HFFc6 (cell line): ENCODE data around the gene TNKS1BP1. TPM values are rescaled to one million over a fixed set of nuclear protein-coding genes. Genes with fewer than 3 reads are reported as not detected.

ENCODE experiments used
- DNase-seq: peaks from one replicate; pipeline ENCODE4 v3.0.0-alpha.2; 2018
- H3K27ac Mint-ChIP-seq: 2 replicates; pipeline ENCODE4 v1.8.0; 2020; ENCODE audit warnings: mild to moderate bottlenecking, mixed read lengths
- H3K27me3 Mint-ChIP-seq: 2 replicates; pipeline ENCODE4 v1.8.0; 2021; ENCODE audit warnings: mild to moderate bottlenecking, moderate library complexity, mixed read lengths; ENCODE audit not compliant: insufficient read depth
- H3K36me3 Mint-ChIP-seq: 2 replicates; pipeline ENCODE4 v1.8.0; 2021; ENCODE audit warnings: low read depth, mixed read lengths
- H3K4me1 Mint-ChIP-seq: 2 replicates; pipeline ENCODE4 v1.8.0; 2020; ENCODE audit warnings: low read depth, mixed read lengths
- H3K4me3 Mint-ChIP-seq: 2 replicates; pipeline ENCODE4 v1.8.0; 2020; ENCODE audit warnings: mild to moderate bottlenecking, moderate library complexity, mixed read lengths
- H3K9me3 Mint-ChIP-seq: 2 replicates; pipeline ENCODE4 v1.8.0; 2020; ENCODE audit warnings: mild to moderate bottlenecking, mixed read lengths
- total RNA-seq, 6 experiments: library from RNA; stranded (reverse); fragmentation: NEBNext Ultra II Directional; extraction: Animal tissue kit (Norgen Biotek cat#: 25700); gene quantifications; 2 replicates in 1 of 6; 3 replicates in 5 of 6; pipeline ENCODE4 v1.2.3, GENCODE V29; 2021
- TF ChIP-seq, protein P1 (sequence below): fragments of 200-600 bp; sonication (generic); IDR thresholded peaks from 2 replicates; pipeline ENCODE4 v1.5.0; 2021; ENCODE audit warnings: antibody characterized with exemption, mild to moderate bottlenecking

TNKS1BP1 gene
- total RNA-seq, 6 experiments from 2014 or later: 118 to 134 (median 123) TPM

- peaks cover 5% of the 10 kb centered on the region for H3K27me3 Mint-ChIP-seq
- peaks cover 60% of the 10 kb centered on the region for H3K36me3 Mint-ChIP-seq
- H3K4me1 Mint-ChIP-seq: peaks cover 53% of the 10 kb centered on the region
- TF ChIP-seq, protein P1, sequence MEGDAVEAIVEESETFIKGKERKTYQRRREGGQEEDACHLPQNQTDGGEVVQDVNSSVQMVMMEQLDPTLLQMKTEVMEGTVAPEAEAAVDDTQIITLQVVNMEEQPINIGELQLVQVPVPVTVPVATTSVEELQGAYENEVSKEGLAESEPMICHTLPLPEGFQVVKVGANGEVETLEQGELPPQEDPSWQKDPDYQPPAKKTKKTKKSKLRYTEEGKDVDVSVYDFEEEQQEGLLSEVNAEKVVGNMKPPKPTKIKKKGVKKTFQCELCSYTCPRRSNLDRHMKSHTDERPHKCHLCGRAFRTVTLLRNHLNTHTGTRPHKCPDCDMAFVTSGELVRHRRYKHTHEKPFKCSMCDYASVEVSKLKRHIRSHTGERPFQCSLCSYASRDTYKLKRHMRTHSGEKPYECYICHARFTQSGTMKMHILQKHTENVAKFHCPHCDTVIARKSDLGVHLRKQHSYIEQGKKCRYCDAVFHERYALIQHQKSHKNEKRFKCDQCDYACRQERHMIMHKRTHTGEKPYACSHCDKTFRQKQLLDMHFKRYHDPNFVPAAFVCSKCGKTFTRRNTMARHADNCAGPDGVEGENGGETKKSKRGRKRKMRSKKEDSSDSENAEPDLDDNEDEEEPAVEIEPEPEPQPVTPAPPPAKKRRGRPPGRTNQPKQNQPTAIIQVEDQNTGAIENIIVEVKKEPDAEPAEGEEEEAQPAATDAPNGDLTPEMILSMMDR: no peak
- peak overlapping the region; percentile 68; the same call in 1 of the 2 replicates for H3K4me3 Mint-ChIP-seq
- H3K27ac Mint-ChIP-seq: peak overlapping the region; percentile 78
- H3K9me3 Mint-ChIP-seq: no peaks in the 10 kb centered on the region
- no peak for DNase-seq
These were observed 20.7 kb downstream of the TNKS1BP1 start for GRCh38 chr11:57303990-57304579.

- no peak for DNase-seq
- peaks cover 5% of the 10 kb centered on the region for H3K27me3 Mint-ChIP-seq
- peak overlapping the region; percentile 78 for H3K27ac Mint-ChIP-seq
- H3K4me1 Mint-ChIP-seq: peaks cover 46% of the 10 kb centered on the region
- H3K36me3 Mint-ChIP-seq: peaks cover 61% of the 10 kb centered on the region
- TF ChIP-seq, protein P1: no peak
- no peaks in the 10 kb centered on the region for H3K9me3 Mint-ChIP-seq
- H3K4me3 Mint-ChIP-seq: no peak overlapping the region
These were observed 21.3 kb downstream of the TNKS1BP1 start for GRCh38 chr11:57303280-57303989.

- H3K27me3 Mint-ChIP-seq: peaks cover 5% of the 10 kb centered on the region
- H3K36me3 Mint-ChIP-seq: peaks cover 63% of the 10 kb centered on the region
- H3K27ac Mint-ChIP-seq: no peak overlapping the region
- DNase-seq: no peak
- peaks cover 37% of the 10 kb centered on the region for H3K4me1 Mint-ChIP-seq
- no peak overlapping the region for H3K4me3 Mint-ChIP-seq
- no peaks in the 10 kb centered on the region for H3K9me3 Mint-ChIP-seq
- TF ChIP-seq, protein P1: no peak
These were observed 22.3 kb downstream of the TNKS1BP1 start for GRCh38 chr11:57302489-57302888.

DNA sequence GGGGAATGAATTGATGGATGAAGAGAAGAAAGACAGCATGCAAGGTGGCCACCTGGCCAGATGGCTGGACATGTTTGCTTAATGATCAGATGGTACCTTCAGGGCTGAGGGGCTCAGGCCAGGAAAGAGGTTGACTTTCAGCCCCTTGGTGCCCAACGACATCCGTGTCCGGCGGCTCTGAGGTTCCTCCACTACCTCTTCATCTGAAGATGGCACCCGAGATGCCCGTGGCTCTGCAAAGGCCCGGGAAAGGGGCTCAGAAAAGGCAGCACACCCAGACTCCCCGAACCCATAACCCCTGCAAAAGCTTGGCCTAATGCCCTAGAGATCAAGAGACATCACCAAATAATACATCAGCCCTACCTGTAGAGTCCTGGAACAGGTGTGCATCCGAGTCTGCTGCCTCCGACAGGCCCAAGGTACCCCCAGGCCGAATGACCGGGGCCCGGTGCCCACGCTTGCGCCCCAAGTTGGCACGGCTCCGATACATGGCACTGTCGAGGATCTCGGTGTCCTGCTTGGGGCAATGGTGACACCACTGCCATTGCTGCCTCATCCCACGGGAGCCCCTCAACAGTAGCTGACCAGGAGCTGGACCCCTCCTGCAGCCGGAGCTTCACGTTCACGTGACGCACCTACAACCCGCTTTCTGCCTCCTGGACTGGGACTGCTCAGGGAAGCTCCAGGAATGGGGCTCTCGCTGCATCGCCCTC, 22.9 kb downstream of the TNKS1BP1 start:
- DNase-seq: no peak
- Mint-ChIP-seq H3K9me3 (no peaks in the 10 kb centered on the region), H3K4me1 (peaks cover 31% of the 10 kb centered on the region), H3K4me3 (no peak overlapping the region), H3K27ac (no peak overlapping the region; the same call in 1 of the 2 replicates), H3K27me3 (peaks cover 5% of the 10 kb centered on the region), H3K36me3 (peaks cover 68% of the 10 kb centered on the region)
- TF ChIP-seq, protein P1: no peak

DNA sequence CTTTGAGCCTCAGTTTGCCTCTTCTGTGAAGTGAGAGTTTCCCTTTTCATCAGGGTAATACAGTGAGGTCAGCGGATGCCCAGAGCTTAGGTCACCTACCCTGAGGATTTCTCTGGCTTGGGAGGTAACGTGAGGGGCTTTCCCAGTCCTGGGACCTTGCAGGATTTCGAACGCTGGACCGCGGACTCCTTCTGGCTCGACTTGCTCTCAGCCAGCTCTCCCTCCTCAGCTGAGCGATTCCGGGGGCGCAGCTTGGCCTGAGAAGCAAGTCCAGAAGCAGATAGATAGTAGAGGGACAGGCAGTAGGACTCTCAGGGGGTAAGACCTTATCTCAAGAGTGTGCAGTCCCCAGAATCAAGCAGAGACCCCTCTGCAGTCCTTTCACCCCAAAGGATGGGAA, 24.0 kb downstream of the TNKS1BP1 start:
- H3K27me3 Mint-ChIP-seq: peaks cover 3% of the 10 kb centered on the region
- no peaks in the 10 kb centered on the region for H3K9me3 Mint-ChIP-seq
- DNase-seq: no peak
- TF ChIP-seq, protein P1: no peak
- H3K36me3 Mint-ChIP-seq: peaks cover 74% of the 10 kb centered on the region
- H3K4me3 Mint-ChIP-seq: no peak overlapping the region
- peaks cover 36% of the 10 kb centered on the region for H3K4me1 Mint-ChIP-seq
- H3K27ac Mint-ChIP-seq: no peak overlapping the region
